GM12892 (cell line): ENCODE results near the gene TRRAP.

Experiments used
- POLR2A ChIP-seq: IDR thresholded peaks from 2 replicates; pipeline ENCODE4 v1.6.1; 2011; ENCODE audit warnings: low read depth, low read length, control low read depth
- TAF1 ChIP-seq: IDR thresholded peaks from 2 replicates; pipeline ENCODE4 v1.6.1; 2011; ENCODE audit warnings: low read depth, mild to moderate bottlenecking, control low read depth, low read length, borderline replicate concordance

- TF ChIP-seq POLR2A, result no peak
- TF ChIP-seq TAF1, result no peak
These were observed 100.3 kb downstream of the TRRAP start for GRCh38 chr7:98978672-98979071.
